ENCODE results near the gene CMSS1.

The CMSS1 gene

GRCh38 chr3:100029052-100029451 is 211.4 kb downstream of the CMSS1 start:
- TF ChIP-seq CTCF (conservative IDR thresholded peaks at IDR 0.05; ENCODE audit: low read depth): no peak
- no peak overlapping the region for H3K27ac ChIP-seq
- POLR2A ChIA-PET (ENCODE audit: low non-redundant PET): no interaction called here
- CTCF ChIA-PET: interaction anchor here (1.0 kb wide), 1 partner anchor 12 kb away, joined by 4 read pairs; no protein-coding TSS in a partner anchor
- DNase-seq (ENCODE audit: low spot score): no peak

GRCh38 chr3:100029689-100030088 is 212.0 kb downstream of the CMSS1 start:
- no peak for DNase-seq (ENCODE audit: low spot score)
- no peak overlapping the region for H3K27ac ChIP-seq
- ChIA-PET POLR2A (ENCODE audit: low non-redundant PET) (no interaction called here), CTCF (interaction anchor here (1.0 kb wide), 1 partner anchor 12 kb away, joined by 4 read pairs; no protein-coding TSS in a partner anchor)
- no peak for TF ChIP-seq CTCF (conservative IDR thresholded peaks at IDR 0.05; ENCODE audit: low read depth)

GRCh38 chr3:100030346-100030745 is 212.7 kb downstream of the CMSS1 start:
- POLR2A ChIA-PET (ENCODE audit: low non-redundant PET): interaction anchor here (0.6 kb wide), 1 partner anchor 207 kb away, joined by 5 read pairs; no protein-coding TSS in a partner anchor
- no peak for TF ChIP-seq CTCF (conservative IDR thresholded peaks at IDR 0.05; ENCODE audit: low read depth)
- H3K27ac ChIP-seq: no peak overlapping the region
- CTCF ChIA-PET: interaction anchor here (0.7 kb wide), 1 partner anchor 11 kb away, joined by 3 read pairs; no protein-coding TSS in a partner anchor
- no peak for DNase-seq (ENCODE audit: low spot score)

GRCh38 chr3:100030914-100031425 is 213.3 kb downstream of the CMSS1 start:
- no peak for TF ChIP-seq CTCF (conservative IDR thresholded peaks at IDR 0.05; ENCODE audit: low read depth)
- POLR2A ChIA-PET (ENCODE audit: low non-redundant PET): no interaction called here
- DNase-seq (ENCODE audit: low spot score): no peak
- CTCF ChIA-PET: interaction anchor here (0.7 kb wide), 1 partner anchor 10 kb away, joined by 3 read pairs; no protein-coding TSS in a partner anchor
- H3K27ac ChIP-seq: no peak overlapping the region

- ChIA-PET POLR2A (ENCODE audit: low non-redundant PET) (no interaction called here), CTCF (interaction anchor here (0.7 kb wide), 1 partner anchor 174 kb away, joined by 4 read pairs; no protein-coding TSS in a partner anchor)
- TF ChIP-seq CTCF (conservative IDR thresholded peaks at IDR 0.05; ENCODE audit: low read depth): no peak
- no peak overlapping the region for H3K27ac ChIP-seq
- DNase-seq (ENCODE audit: low spot score): no peak
Measured at GRCh38 chr3:100032243-100032642, 214.6 kb downstream of the CMSS1 start.

- ChIA-PET POLR2A (ENCODE audit: low non-redundant PET) (no interaction called here), CTCF (interaction anchor here (0.5 to 1.6 kb wide), 2 partner anchors 45 to 221 kb away, joined by 3 to 6 read pairs; no protein-coding TSS in a partner anchor)
- H3K27ac ChIP-seq: peak overlapping the region; percentile 37; the same call in 1 of the 2 replicates
- peak; percentile 45 for DNase-seq (ENCODE audit: low spot score)
- no peak for TF ChIP-seq CTCF (conservative IDR thresholded peaks at IDR 0.05; ENCODE audit: low read depth)
Measured at GRCh38 chr3:100033184-100033583, 215.5 kb downstream of the CMSS1 start.

All from RWPE1 (cell line).